Neutrophil (primary cell): ENCODE results near the gene SCN8A.

Experiments
- H3K27ac ChIP-seq: fragments of 200-600 bp; sonication (generic); 2 replicates; pipeline ENCODE4 v1.5.1; 2016; ENCODE audit warnings: mild to moderate bottlenecking, moderate library complexity
- H3K27me3 ChIP-seq: fragments of 200-600 bp; sonication (generic); 2 replicates; pipeline ENCODE4 v1.6.0; 2016; ENCODE audit warnings: mild to moderate bottlenecking
- H3K36me3 ChIP-seq: fragments of 200-600 bp; sonication (generic); 2 replicates; pipeline ENCODE4 v1.5.1; 2017
- H3K4me1 ChIP-seq, 2 experiments: fragments of 200-600 bp in 1 of 2; sonication (generic) in 1 of 2; 1 replicate in 1 of 2; 2 replicates in 1 of 2; pipeline versions ENCODE4 v1.5.1 to v1.6.1; 2013 to 2016; ENCODE audit warnings: low read depth in 1 of 2, low read length in 1 of 2, mild to moderate bottlenecking in 1 of 2, moderate library complexity in 1 of 2; ENCODE audit not compliant: control insufficient read depth in 1 of 2, insufficient read depth in 1 of 2
- H3K4me3 ChIP-seq, 2 experiments: fragments of 200-600 bp in 1 of 2; sonication (generic) in 1 of 2; 1 replicate in 1 of 2; 2 replicates in 1 of 2; pipeline ENCODE4 v1.5.1; 2013 to 2016; ENCODE audit warnings: low read depth in 1 of 2, low read length in 1 of 2, mild to moderate bottlenecking in 1 of 2, moderate library complexity in 1 of 2
- H3K9me3 ChIP-seq: fragments of 200-600 bp; sonication (generic); 2 replicates; pipeline ENCODE4 v1.5.1; 2016
- CTCF ChIP-seq: fragments of 200-600 bp; sonication (generic); IDR thresholded peaks from 2 replicates; pipeline ENCODE4 v1.5.1; 2016; ENCODE audit warnings: antibody characterized with exemption

SCN8A gene

GRCh38 chr12:51749206-51749985 is 158.4 kb downstream of the SCN8A start:
- Histone ChIP-seq H3K36me3 (peaks cover 18% of the 10 kb centered on the region), H3K4me1 (no peaks in the 10 kb centered on the region), H3K27me3 (no peaks in the 10 kb centered on the region), H3K9me3 (no peaks in the 10 kb centered on the region), H3K27ac (no peak overlapping the region), H3K4me3 (no peak overlapping the region)
- TF ChIP-seq CTCF = no peak

GRCh38 chr12:51749986-51750317 is 158.9 kb downstream of the SCN8A start:
- Histone ChIP-seq H3K4me1 (no peaks in the 10 kb centered on the region), H3K9me3 (no peaks in the 10 kb centered on the region), H3K27ac (no peak overlapping the region), H3K36me3 (peaks cover 18% of the 10 kb centered on the region), H3K27me3 (no peaks in the 10 kb centered on the region), H3K4me3 (no peak overlapping the region)
- no peak for TF ChIP-seq CTCF

- Histone ChIP-seq H3K9me3 (no peaks in the 10 kb centered on the region), H3K4me3 (no peak overlapping the region), H3K27ac (no peak overlapping the region), H3K4me1 (no peaks in the 10 kb centered on the region), H3K27me3 (no peaks in the 10 kb centered on the region), H3K36me3 (peaks cover 12% of the 10 kb centered on the region)
- TF ChIP-seq CTCF = no peak
Measured at GRCh38 chr12:51751661-51752060, 160.6 kb downstream of the SCN8A start.

GRCh38 chr12:51752234-51752889 is 161.3 kb downstream of the SCN8A start:
- Histone ChIP-seq H3K27ac (no peak overlapping the region), H3K9me3 (no peaks in the 10 kb centered on the region), H3K4me1 (no peaks in the 10 kb centered on the region), H3K27me3 (no peaks in the 10 kb centered on the region), H3K36me3 (peaks cover 11% of the 10 kb centered on the region), H3K4me3 (no peak overlapping the region)
- no peak for TF ChIP-seq CTCF

GRCh38 chr12:51753980-51754675 is 163.1 kb downstream of the SCN8A start:
- Histone ChIP-seq H3K4me1 (no peaks in the 10 kb centered on the region), H3K36me3 (peaks cover 15% of the 10 kb centered on the region), H3K27ac (no peak overlapping the region), H3K9me3 (no peaks in the 10 kb centered on the region), H3K27me3 (no peaks in the 10 kb centered on the region), H3K4me3 (no peak overlapping the region)
- TF ChIP-seq CTCF = no peak
